NCI-H128 (cell line): Measurements from ENCODE around the gene GIGYF2.
"Not testable (repeated sequence)": the region's sequence is repeated elsewhere in the genome, so short reads cannot be mapped to it uniquely, and the experiment has no call there.

Source experiments
- DNase-seq: peaks from one replicate; lab custom pipeline; 2025; ENCODE audit not compliant: unreplicated experiment; lab: John Stamatoyannopoulos, UW

GIGYF2 gene, protein sequence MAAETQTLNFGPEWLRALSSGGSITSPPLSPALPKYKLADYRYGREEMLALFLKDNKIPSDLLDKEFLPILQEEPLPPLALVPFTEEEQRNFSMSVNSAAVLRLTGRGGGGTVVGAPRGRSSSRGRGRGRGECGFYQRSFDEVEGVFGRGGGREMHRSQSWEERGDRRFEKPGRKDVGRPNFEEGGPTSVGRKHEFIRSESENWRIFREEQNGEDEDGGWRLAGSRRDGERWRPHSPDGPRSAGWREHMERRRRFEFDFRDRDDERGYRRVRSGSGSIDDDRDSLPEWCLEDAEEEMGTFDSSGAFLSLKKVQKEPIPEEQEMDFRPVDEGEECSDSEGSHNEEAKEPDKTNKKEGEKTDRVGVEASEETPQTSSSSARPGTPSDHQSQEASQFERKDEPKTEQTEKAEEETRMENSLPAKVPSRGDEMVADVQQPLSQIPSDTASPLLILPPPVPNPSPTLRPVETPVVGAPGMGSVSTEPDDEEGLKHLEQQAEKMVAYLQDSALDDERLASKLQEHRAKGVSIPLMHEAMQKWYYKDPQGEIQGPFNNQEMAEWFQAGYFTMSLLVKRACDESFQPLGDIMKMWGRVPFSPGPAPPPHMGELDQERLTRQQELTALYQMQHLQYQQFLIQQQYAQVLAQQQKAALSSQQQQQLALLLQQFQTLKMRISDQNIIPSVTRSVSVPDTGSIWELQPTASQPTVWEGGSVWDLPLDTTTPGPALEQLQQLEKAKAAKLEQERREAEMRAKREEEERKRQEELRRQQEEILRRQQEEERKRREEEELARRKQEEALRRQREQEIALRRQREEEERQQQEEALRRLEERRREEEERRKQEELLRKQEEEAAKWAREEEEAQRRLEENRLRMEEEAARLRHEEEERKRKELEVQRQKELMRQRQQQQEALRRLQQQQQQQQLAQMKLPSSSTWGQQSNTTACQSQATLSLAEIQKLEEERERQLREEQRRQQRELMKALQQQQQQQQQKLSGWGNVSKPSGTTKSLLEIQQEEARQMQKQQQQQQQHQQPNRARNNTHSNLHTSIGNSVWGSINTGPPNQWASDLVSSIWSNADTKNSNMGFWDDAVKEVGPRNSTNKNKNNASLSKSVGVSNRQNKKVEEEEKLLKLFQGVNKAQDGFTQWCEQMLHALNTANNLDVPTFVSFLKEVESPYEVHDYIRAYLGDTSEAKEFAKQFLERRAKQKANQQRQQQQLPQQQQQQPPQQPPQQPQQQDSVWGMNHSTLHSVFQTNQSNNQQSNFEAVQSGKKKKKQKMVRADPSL (N-terminal part only)

DNA sequence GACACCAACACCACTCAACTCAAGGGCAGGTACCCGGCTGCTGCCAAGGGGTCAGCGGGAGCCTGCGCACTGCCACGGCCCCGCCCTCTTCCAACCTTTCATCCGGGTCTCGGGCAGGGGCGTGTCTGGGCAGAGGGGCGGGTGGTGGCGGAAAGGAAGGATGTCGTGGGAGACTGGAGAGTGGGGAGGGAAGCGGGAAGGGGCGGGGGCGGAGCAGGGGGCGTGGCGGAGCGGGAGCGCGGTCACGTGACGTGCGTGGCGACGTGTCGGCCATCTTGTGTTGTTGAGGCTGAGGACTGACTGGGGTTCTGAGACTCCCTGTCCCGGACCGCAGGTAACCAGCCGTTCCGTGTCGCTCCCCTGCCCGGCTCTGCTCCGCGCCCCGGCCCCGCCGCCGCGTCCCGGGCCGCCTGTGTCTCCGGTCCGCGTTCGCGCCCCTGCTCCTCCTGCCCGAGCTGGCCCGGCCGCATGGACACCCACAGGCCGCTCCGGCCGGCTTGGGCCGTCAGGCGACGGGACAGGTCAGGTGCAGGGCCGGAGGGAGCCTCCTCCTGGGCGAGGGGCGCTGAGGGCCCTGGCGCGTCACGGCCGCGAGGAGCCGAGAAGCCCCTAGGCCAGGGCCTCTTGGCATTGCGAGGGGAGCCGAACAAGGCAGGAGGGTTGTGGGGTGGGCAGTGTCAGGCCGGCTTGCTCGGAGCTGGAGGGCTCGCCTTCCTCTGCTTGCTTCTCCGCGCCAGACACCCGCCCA is at the start of gene GIGYF2:
Gene GIGYF2, plus strand, starts transcription at position 273 of the 748 bp plus-strand sequence. CDS start 37,867 bp downstream, outside the sequence.
- peak; percentile 74 for DNase-seq

DNA sequence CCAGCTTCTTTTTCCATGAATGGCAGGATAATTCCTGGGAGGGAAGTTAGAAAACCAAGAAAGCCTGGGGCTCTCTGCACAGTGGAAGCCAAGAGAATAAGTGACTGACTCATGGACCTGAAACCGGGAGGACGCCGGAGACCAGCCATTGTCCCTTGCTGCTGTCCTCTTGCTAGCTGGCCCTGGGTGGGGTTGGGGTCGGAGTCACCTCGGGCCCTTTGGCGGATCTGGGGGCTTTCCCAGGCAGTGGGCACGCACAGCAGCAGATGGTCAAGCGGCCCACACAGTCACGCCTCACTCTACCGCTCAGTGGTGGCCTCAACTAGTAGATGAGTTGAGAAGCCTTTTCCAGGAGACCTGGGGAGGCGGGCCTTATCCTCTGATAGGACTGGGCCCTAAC is 48.1 kb upstream of the GIGYF2 start:
- no peak for DNase-seq

DNA sequence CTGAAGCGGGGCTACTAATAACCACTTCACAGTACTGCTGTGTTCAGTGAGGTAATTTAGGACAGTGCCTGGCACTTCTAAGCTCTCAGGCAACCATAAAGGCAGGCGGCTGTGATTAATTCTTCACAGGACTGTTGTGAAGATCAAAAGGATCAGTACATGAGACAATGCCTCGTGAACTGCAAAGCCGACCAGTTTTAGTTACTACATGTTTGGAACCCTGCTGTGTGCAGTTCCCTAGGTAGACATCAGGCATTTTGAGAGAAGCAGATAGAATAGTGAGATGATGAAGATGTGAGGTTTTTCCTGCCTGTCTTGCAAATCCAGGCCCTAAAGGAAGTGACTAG is 44.7 kb upstream of the GIGYF2 start:
- DNase-seq, result no peak

DNA sequence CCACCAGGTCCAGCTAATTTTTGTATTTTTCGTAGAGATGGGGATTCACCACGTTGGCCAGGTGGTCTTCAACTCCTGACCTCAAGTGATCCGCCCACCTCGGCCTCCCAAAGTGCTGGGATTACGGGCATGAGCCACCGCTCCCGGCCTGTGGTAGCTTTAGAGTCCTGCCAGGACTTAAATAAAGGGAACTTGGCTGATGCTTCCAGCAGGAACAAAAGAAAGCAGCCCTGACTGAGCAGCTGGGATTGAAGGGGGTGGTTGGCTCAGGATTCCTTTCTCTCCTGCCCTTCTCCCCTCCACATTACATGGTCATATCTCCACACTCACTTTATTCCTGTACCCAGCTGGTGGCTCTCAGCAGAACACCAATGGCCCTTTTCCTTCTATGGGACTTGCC is 43.7 kb upstream of the GIGYF2 start:
- no peak for DNase-seq

DNA sequence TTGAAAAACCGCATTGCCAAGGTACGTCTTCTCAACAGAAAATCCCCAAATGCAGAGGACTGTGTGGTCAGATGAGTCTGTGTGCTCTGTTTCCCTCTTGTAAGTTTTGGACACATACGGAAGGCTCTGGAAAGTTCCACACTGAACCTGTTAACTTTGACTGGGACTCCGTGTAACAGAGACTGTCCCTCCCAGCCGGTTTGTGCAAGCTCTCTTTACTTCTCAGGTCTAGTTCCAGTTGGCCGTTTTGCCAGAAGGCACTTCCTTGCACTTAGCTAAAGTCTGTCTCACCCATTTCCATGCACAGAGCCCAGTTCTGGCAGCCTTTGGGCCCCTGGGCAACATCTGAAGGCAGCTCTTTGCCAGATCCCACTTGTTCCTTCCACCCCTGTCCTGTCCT is 41.7 kb upstream of the GIGYF2 start:
- no peak for DNase-seq

DNA sequence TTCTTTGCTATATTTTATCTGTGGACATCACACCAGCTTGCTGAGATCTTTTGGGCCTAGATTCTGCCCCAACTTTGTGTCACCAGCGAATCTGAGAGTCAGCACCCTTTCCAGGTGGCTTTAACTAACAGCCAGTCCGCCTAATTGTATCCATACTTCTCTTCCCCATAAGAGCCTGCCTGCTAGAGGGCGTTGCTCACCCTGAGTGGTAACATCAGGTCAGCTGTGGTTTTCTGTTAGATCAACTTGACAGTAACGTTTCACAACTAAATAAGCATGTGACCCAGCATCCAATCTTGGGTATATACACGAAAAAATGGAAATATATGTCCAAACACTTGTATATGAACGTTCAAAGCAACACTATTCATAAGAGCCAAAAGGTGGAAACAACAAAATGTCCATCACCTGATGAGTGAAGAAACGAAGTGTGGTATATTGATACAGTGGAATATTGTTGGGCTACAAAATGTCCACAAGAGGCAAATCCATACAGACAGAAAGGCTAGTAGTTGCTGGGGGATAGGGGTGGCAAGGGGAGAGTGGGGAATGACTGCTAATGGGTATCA is 38.8 kb upstream of the GIGYF2 start:
- DNase-seq, result no peak

DNA sequence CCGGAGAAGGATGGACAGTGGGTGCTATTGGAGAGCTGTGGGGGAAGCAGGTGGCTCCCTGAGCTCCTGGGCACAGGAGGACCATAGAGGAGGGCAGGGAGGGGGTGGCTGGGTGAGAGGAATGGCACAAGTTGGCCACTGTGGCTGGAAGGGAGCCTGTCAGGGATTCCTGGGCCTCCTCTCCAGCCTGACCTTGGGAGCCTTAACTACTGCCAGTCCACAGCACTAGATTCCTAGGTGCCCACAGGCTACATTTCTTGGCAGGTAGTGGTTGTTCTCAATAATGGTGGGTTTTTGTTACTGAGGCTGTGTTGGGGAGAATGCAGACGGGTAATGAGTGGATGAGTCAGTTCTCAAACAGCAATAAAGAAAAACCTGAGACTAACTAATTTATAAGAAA is 37.8 kb upstream of the GIGYF2 start:
- DNase-seq, result no peak

DNA sequence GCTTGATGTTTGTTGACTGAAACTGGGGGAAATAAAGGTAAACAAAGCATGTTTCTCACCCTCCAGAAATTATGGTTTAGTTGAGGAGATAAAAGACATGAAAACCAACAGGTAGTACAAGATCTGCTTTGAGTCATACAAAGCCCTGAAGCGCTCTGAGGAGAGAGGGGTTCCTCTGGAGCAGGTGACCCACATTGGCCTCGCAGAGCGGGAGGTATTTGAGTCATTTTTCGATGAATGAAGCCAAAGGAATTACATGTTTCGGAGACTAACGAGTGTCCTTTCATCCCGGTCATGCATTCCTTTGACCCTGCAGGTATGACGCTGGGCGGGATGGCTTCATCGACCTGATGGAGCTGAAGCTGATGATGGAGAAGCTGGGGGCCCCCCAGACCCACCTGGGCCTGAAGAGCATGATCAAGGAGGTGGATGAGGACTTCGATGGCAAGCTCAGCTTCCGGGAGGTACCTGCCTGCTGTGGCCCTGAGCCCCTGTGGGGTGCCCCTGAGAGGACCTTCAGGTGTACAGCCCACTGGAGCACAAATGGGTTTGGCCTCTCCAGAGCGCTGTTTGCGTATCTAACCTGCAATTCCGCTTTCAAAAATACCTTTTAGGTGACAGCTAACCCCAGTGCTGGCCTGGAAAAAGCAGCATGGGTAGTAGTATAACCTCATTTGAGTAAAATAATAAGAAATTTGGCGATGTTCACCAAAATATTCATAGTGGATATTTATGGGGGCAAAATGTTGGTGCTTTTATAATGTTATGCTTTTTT is 34.5 kb upstream of the GIGYF2 start:
- DNase-seq, result no peak

DNA sequence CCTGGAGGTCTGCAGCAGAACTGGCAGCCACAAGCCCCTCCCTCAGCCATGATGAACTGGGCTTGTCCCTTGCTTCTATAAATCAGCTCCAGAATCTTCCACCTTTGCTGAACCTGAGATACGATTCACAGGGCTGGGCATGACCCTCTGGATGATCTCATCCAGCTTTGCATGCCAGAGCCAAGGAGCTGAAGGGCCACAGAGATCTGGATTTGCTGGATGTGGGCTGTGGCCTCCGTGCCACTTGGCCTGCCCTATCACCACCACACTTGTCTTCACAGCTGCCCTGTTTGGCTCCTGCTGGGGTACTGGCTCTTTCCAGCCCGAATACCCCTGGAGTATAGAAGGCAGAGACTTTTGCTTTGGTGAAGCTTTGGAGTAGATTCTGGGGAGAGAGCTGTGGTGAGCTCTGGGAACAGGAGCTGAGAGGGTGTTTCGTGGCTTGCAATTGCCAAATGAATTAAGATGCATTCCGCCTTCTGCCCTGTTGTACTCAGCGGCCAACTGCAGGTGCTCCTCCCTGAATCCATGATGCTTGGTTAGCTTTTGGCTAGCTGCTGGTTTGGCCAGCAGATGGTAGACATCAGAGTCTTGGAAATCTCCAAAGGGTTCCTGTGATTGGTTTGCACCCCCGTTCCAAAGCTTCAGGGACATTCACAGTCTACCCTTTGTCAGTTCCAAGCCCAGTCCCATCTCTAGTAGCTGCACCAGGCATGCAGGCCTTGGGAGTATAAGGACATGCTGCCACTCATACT is 30.9 kb upstream of the GIGYF2 start:
- DNase-seq, result no peak

DNA sequence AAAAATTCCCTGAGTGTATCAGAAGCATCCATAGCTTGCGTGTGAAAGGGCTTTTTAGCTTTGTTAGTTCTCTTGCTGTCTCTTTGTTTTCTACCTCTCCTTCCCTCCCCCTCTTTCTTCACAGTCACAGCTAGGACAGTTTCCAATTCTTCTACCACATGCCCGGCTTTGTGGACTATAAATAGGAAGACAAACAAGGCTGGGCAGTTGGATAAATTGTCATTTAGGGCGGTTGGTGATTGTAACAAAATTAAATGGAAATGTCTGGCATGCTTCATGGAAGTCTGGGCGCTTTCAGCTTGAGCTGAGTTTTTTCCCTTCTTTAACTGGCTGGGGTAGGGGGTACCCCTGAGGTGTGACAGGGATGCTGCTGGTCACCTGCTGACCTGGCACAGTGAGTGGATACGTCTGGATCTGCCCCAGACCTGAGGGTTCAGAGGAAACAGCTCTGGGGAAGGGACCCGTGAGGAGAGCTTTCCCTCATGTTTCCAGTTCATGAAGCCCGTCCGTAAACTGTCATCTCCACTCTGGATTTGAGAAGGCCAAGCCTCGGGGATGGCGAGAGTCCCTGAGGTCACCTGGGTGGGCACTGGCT is 29.0 kb upstream of the GIGYF2 start:
- DNase-seq, result no peak

DNA sequence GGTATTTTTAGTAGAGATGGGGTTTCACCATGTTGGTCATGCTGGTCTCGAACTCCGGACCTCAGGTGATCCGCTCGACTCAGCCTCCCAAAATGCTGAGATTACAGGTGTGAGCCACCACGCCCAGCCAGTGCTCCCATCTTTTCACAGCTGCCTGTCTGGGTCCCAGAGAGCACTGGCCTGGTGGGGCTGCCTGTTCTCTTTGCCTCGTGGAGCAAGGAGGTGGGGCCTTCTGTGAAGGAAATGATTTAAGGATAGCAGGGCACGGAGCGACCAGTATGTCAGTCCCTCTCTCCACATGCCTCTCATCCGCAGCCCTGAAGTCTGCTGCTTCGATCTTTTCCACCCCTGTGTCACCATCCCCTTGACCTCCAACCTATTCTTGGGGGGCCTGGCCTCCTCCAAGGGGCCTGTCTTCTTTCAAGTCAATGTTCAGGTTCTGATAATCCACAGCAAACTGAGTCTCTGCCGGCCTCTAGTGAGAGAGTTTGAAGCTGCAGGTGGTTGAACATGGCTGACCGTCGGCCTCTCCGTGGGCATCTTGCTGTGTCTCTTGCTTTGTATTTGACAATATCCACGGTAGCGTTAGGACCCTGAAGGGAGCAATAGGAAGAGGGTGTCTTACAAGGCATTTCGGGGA is 28.2 kb upstream of the GIGYF2 start:
- DNase-seq, result no peak

DNA sequence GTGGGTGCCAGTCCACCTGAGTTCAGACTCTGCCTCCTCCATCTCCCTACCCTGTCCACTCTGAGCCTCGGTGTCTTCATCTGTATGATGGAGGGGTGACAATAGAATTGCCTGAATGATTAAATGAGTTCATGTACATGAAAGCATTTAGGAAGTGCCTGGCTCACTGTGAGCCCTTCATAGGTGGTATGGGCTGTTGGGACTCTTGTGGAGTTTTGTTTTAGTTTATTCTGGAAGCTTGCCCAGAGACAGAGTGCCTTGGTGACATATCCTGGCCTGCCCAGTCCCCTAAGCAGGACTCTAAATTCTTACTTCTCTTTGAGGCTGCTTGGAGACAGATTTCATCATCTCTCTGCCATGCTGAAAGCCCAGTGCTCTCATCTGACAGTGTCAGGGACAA is 24.5 kb upstream of the GIGYF2 start:
- no peak for DNase-seq

DNA sequence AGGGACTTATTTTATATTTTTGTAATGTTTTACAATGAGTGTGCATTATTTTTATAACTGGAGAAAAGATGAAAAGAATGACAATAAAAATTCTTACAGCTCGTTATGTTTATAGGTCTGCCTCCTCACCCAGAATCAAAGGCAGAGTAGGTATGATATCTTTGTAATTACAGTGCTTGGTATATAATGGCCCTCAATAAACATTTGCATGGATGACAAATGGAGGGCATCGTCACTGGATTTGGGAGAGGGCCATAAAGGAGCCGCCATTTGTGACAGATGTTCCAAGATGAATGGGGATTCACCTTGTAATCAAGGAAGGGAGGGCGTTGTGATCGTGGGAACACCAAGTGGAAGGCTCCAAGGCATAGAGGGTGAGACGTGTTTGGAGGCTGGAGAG is 22.6 kb upstream of the GIGYF2 start:
- no peak for DNase-seq

DNA sequence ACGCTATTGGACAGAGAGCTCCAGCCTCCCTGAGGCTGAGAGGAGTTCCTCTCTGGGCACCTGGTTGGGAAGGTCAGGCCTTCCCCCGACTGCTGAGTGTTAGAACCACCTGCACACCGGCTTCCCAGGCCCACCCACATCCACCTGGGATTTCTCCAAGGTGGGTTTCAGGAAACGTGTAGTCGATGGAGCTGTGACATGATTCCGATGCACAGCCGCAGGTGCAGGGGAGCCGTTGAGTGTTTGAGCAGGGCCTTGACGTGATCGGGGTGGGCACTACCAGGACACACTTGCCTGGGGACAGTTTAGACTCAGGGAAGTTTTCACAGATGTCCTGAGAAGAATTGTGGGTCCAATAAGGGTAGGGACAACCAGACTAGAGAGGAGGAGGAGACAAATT is 21.8 kb upstream of the GIGYF2 start:
- no peak for DNase-seq

DNA sequence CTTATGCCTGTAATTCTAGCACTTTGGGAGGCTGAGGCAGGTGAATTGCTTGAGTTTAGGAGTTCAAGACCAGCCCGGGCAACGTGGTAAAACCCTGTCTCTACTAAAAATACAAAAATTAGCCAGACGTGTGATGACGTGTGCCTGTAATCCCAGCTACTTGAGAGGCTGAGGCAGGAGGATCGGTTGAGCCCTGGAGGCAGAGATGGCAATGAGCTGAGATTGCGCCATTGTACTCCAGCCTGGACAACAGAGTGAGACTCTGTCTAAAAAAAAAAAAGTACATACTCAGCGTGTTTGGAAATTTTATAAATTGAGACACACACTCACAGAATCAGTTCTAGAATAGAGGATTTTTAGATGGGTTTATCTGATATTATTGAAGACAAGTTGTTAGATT is 17.1 kb upstream of the GIGYF2 start:
- no peak for DNase-seq

DNA sequence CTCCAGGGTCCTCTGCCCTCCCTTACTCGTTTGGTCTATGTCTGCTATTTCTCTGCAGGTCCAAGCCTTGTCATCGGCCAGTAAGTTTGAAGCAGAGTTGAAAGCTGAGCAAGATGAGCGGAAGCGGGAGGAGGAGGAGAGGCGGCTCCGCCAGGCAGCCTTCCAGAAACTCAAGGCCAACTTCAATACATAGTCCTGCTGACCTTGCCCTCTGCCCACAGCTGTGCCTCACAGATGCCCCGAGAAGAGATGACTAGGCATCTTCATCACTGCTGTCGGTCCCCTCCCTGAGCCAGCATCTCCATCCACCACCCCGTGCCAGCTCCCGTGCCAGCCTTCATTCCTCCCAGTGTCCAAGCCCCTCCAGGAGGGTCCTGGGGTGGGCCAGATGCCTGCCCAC is 15.6 kb upstream of the GIGYF2 start:
- no peak for DNase-seq

DNA sequence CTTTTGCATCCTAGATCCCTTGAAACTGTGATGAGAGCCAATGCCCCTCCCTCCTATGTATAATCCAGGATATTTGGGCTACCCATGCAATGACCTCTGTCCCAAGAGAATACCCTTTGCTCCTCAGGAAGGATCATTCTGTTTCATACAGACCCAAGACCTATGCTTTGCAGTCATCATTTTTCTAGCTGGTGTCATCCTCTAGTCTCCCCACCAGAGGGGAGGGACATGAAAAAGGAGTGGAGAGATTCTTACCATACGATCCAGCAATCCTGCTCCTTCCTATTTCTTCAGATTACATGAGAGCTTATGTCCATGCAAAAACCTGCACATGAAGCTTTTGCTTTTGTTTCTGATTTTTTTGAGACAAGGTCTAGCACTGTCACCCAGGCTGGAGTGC is 13.8 kb upstream of the GIGYF2 start:
- no peak for DNase-seq

DNA sequence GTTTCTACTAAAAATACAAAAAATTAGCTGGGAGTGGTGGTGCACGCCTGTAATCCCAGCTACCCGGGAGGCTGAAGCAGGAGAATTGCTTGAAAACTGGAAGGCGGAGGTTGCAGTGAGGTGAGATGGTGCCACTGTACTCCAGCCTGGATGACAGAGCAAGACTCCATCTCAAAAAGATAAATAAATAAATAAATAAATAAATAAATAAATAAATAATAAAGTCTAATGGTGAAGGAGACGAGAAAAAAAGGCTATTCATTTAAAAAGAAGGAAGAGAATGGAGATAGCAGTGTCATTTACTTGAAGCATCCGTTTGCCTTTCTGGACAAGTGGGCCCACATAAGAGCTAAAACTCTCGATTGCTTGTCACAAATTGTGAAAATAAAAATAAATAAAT is 11.7 kb upstream of the GIGYF2 start:
- DNase-seq, result not testable (repeated sequence)
